Measurements from ENCODE around the gene SSMEM1. TPM values are rescaled to one million over a fixed set of nuclear protein-coding genes. Genes with fewer than 3 reads are reported as not detected.
"Not testable (repeated sequence)": the region's sequence is repeated elsewhere in the genome, so short reads cannot be mapped to it uniquely, and the experiment has no call there.

The SSMEM1 gene
- polyA plus RNA-seq, 3 donors = not detected

GRCh38 chr7:130207033-130207432 lies 627 bp upstream of the SSMEM1 start:
- no peak for DNase-seq (ENCODE audit: extremely low read depth in 1 of 11, low read depth in 9 of 11, low spot score in 4 of 11)

GRCh38 chr7:130208516-130208915 lies 856 bp downstream of the SSMEM1 start:
- DNase-seq (ENCODE audit: extremely low read depth in 1 of 11, low read depth in 9 of 11, low spot score in 4 of 11) = no peak

- DNase-seq (ENCODE audit: extremely low read depth in 1 of 11, low read depth in 9 of 11, low spot score in 4 of 11) = no peak
Measured at GRCh38 chr7:130210181-130210935, 2.7 kb downstream of the SSMEM1 start.

DNA sequence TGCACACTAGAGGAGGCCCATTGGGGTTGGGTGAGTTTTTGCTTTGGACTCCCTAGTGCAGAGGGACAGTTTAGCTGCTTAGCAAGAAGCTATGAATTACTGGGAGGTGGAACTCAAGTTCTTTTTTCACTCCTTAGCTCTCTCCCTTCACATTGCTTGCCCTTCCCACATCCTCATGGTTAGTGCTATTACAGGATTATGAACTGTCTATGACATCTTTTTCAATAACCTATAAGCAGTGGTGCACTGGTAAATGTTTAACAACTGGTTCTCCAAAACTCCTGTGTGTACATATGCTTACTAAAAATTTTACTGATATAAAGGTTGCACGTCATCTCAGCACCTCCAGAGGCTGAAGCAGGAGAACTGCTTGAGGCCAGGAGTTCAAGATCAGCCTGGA lies 6.2 kb downstream of the SSMEM1 start:
- DNase-seq (ENCODE audit: extremely low read depth in 1 of 11, low read depth in 9 of 11, low spot score in 4 of 11) = no peak

DNA sequence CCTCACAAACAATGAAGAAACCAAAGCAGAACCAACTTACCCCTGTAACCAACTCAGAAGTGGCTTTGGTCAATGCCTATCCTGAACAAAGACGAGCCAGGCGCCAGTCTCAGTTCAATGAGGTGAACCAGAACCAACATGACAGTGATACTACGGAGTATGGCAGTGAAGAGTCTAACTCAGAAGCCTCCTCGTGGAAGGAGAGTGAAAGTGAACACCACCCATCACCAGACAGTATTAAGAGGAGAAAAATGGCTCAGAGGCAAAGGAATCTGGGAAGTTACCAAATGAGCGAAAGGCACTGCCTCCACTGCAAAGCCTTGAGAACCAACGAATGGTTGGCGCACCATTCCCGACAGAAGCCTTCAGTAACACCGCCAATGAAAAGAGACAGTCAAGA lies 8.4 kb downstream of the SSMEM1 start:
- DNase-seq (ENCODE audit: extremely low read depth in 1 of 11, low read depth in 9 of 11, low spot score in 4 of 11) = no peak

DNA sequence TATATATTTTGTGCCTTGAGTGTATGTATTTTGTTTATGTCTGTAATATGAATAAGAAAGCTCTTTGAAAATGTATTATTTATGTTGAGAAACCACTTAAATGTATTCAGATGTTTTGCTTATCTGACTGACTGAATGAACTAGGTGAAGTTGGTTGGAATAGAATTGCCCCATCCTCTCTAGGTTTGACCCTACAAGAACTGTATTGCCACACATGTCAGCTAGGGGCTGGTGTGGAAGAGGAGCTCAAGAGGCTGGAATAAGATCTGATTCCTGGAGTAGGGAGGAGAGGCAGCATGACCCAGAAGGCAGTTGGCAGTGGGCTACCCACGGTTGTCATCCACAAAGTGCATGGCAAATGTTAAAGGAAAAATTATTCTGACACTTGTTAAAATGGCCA lies 9.1 kb downstream of the SSMEM1 start:
- DNase-seq (ENCODE audit: extremely low read depth in 1 of 11, low read depth in 9 of 11, low spot score in 4 of 11) = no peak

DNA sequence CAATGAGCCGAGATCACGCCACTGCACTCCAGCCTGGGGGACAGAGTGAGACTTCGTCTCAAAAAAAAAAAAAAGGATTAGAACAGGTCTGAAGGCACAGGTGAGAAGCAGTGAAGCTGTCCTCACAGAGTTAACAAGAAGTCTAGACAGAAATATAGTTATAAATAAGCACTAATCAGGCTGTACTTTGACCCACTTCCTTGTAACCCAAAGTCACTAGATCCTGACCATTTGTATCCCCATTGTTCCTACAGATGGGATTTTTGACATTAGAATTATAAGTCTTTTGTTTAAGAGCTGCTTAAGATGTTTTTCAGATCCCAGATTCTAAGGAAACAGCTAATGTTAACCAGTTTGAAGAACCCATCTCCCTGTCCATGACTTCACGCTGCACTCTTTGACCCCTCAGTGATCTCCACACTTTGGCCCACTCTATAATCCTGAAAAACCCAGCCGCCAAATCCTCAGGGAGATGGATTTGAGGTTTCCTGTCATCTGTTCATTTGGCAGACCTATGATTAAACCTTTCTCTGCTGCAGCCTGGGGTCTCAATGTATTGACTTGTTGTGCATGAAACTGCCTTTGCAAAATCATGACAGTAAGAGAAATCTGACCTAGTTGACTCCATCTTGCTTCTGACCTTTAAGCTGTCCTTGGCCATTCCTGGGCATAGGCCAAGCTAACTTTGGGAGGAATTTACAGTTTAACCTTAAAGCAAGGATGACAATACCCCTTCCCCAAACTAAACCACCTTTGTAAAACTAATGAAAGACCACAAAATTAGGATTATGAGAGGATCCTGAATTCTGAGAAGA lies 11.4 kb downstream of the SSMEM1 start:
- no peak for DNase-seq (ENCODE audit: extremely low read depth in 1 of 11, low read depth in 9 of 11, low spot score in 4 of 11)

GRCh38 chr7:130219871-130220270 lies 12.2 kb downstream of the SSMEM1 start:
- DNase-seq (ENCODE audit: extremely low read depth in 1 of 11, low read depth in 9 of 11, low spot score in 4 of 11) = no peak

DNA sequence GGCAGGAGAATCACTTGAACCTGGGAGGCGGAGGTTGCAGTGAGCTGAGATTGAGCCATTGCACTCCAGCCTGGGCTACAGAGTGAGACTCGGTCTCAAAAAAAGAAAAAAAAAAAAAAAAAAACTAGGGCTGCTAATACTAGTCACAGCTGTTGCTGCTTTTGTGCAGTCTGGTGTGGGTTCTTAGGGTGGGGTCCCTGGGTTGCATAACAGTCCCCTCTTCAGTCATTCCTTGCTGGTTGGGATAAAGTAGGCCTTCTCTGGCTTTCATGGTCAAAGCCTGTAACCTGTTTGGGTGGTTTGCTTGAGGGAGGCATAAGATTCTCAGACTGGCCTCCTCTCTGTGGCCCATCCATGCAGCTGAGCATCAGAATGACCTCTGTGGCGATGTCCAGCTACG lies 14.1 kb downstream of the SSMEM1 start:
- no peak for DNase-seq (ENCODE audit: extremely low read depth in 1 of 11, low read depth in 9 of 11, low spot score in 4 of 11)

DNA sequence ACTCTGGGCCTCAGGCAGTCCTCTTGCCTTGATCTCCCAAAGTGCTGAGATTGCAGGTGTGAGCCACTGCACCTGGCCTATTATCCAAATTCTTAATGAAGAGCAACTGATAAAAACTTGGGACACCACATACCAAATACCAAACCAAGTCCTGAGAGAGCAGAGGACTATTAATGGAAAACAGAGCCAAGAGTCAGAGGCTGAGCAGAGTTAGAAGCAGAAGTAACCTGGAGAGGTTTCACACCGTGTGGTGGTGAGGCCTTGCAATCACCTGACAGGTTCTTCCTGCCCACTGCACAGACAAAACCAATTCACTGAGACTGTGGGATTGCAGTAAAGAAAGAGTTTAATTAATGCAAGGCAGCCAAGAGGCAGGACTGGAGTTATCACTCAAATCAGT lies 16.0 kb downstream of the SSMEM1 start:
- DNase-seq (ENCODE audit: extremely low read depth in 1 of 11, low read depth in 9 of 11, low spot score in 4 of 11) = no peak

DNA sequence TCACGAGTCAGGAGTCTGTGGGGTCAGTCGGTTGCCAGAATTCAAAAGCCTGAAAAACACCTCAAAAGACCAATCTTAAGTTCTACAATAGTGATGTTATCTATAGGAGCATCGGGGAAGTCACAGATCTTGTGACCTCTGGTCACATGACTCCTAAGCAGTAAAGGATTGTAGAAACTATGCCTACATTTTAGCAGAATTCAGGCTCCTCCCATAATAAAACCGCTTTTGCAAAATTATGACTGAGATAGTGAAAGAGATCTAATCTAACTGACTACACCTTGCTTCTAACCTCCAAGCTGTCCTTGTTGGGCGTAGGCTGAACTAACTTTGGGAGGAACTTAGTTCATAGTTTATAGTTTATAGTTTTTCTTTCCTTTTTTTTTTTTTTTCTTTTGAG lies 16.6 kb downstream of the SSMEM1 start:
- no peak for DNase-seq (ENCODE audit: extremely low read depth in 1 of 11, low read depth in 9 of 11, low spot score in 4 of 11)

DNA sequence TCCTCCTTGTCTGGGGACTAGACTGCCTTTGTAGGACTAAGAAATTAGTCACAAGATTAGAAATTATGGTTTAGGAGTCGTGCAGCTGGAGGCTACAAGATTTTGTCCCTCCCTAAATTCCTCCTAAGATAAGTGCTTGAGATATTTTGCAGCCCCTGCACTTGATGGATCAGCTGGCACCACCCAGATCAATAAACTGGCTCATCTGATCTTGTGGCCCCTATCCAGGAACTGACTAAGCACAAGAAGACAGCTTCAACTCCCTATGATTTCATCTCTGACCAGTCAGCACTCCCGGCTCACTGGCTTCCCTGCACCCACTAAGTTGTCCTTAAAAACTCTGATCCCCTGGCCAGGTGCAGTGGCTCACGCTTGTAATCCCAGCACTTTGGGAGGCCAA lies 17.3 kb downstream of the SSMEM1 start:
- not testable (repeated sequence) for DNase-seq (ENCODE audit: extremely low read depth in 1 of 11, low read depth in 9 of 11, low spot score in 4 of 11)

DNA sequence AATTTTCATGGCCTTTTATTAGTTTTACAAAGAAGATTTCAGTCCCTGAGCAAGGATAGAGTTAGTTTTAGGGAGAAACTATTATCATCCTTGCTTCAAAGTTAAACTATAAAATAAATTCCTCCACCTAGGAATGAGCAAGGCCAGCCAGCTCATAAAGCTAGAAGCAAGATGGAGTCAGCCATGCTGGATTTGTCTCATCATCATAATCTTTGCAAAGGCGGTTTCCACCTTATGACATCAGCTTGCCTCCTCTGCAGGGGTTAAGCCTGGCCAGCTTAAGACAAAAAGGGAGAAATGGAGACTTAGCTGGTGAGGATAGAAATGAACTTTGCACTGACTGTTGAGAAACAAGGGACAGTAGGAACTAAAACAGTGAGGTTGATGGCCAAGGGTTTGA lies 18.7 kb downstream of the SSMEM1 start:
- DNase-seq (ENCODE audit: extremely low read depth in 1 of 11, low read depth in 9 of 11, low spot score in 4 of 11) = no peak

DNA sequence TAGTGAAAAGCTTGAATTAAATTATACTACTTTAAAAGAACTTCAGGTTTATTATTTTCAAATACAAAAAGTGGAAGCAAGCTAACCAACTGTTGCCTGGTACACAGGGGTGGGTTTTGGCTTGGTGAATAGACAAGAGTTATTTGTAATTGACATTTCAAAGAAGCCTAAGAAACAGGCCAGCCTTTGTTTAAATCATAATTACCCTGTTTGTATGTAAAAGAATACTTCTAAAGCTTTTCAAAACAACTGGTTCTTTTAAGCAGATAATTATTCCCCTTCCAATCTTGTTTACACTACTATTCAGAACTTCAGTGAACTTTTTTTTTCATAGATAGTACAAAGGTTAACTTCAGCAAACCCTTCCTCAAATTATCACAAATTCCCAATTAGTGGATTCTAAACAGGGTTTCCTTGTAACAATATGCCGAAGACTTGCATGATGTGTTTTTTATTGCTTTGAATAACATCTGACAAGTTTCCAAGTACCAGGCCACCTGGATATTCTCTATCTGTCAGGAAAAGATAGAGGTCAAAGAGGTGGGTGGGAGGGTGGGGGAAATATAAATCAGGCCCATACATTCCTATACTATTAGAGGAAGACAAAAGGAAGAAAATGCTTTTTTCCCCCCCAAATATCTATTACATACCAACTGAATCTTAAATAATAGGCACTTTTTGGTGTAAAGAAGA lies 20.4 kb downstream of the SSMEM1 start:
- DNase-seq (ENCODE audit: extremely low read depth in 1 of 11, low read depth in 9 of 11, low spot score in 4 of 11) = no peak

DNA sequence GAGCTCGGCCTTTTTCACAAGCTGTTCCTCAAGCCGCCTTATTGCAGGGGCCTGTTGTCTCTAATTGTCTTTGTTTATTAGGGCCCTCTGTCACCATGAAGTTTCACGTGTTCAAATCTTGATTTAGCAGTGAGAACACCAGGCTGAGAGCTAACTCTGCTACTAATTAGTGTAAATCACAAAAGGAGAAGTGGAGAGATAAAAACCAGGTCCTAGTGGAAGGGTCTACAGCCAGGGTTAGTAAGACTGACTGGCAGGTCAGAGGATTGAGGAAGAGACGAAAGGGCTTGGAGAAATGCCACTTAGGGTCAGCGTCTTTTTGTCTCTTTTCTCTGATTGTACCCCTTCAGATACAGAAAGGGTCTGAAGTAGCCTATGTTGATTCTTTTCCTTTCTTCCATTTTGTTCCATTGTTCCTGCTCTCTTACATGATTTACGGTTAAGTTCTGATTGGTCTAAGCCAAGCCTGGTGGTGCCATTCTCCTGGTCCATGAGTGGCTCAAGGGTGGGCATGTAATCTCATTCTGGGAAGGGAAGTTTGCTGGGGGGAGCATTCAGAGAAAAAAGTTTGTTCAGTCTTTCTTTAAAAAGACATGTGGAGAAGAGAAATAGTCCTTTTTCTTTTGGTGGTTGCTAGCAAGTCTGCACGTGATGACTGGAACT lies 21.3 kb downstream of the SSMEM1 start:
- DNase-seq (ENCODE audit: extremely low read depth in 1 of 11, low read depth in 9 of 11, low spot score in 4 of 11) = no peak

GRCh38 chr7:130229981-130230380 lies 22.3 kb downstream of the SSMEM1 start:
- not testable (repeated sequence) for DNase-seq (ENCODE audit: extremely low read depth in 1 of 11, low read depth in 9 of 11, low spot score in 4 of 11)

GRCh38 chr7:130231792-130232191 lies 24.1 kb downstream of the SSMEM1 start:
- no peak for DNase-seq (ENCODE audit: extremely low read depth in 1 of 11, low read depth in 9 of 11, low spot score in 4 of 11)

DNA sequence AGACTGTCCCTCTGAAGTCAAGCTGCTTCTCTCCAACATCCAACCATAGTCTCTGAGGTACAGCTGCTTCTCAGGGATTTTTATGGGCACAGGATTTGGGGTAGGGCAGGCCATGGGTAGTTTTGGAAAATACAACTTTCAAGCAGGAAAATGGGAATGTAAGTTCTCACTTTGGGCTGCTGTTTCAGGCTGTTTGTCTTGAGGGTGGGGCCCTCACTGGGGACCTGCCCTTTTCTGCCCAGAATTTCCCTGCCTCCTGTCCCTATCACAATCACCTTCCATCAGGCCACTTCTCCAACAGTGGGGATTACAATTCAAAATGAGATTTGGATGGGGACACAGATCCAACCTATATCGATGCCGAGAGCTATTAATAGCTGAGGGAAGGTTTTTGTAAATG lies 24.5 kb downstream of the SSMEM1 start:
- no peak for DNase-seq (ENCODE audit: extremely low read depth in 1 of 11, low read depth in 9 of 11, low spot score in 4 of 11)

- no peak for DNase-seq (ENCODE audit: extremely low read depth in 1 of 11, low read depth in 9 of 11, low spot score in 4 of 11)
Measured at GRCh38 chr7:130234078-130234477, 26.4 kb downstream of the SSMEM1 start.

DNA sequence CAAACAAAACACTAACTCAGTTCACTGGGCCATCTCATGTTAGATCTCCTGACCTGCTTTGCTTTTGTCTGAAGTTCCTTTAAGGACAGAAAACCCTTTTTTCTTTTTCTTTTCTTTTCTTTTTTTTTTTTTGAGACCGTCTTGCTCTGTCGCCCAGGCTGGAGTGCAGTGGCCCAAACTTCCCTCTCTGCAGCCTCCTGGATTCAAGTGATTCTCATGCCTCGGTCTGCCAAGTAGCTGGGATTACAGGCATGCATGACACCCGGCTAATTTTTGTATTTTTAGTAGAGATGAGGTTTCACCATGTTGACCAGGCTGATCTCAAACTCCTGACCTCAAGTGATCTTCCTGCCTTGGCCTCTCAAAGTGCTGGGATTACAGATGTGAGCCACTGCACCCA lies 28.7 kb downstream of the SSMEM1 start:
- DNase-seq (ENCODE audit: extremely low read depth in 1 of 11, low read depth in 9 of 11, low spot score in 4 of 11) = not testable (repeated sequence)
